Activated naive CD8-positive, alpha-beta T cell treated with anti-CD3 and anti-CD28 coated beads, Interleukin-2, amount 10 ng/mL, durations not matched to agents 7 days and 5 days (primary cell): ENCODE measurements around the gene ST3GAL4. TPM values are rescaled to one million over a fixed set of nuclear protein-coding genes. Genes with fewer than 3 reads are reported as not detected.
"Not testable (repeated sequence)": the region's sequence is repeated elsewhere in the genome, so short reads cannot be mapped to it uniquely, and the experiment has no call there.

Experiments used
- ATAC-seq: fragments of 150-1000 bp; cut with Tn5 transposase; one replicate; pipeline ENCODE4 v1.10.0; 2021; ENCODE audit warnings: low read depth, moderate library complexity
- POLR2A ChIA-PET: fragments of 350-600 bp; sonication (Branson Sonifier 250); formaldehyde crosslinking; loops from one replicate; lab custom pipeline; 2021; ENCODE audit warnings: antibody characterized with exemption; lab: Charles Lee
- DNase-seq: peaks from one replicate; pipeline ENCODE4 v3.0.0; 2021
- H3K27ac Mint-ChIP-seq: one replicate; pipeline ENCODE4 v1.8.0; 2022; ENCODE audit warnings: mild to moderate bottlenecking, mixed read lengths
- H3K27me3 Mint-ChIP-seq: one replicate; pipeline ENCODE4 v1.8.0; 2022; ENCODE audit warnings: mild to moderate bottlenecking, moderate library complexity, mixed read lengths
- H3K36me3 Mint-ChIP-seq: one replicate; pipeline ENCODE4 v1.8.0; 2021; ENCODE audit warnings: mild to moderate bottlenecking, mixed read lengths
- H3K4me1 Mint-ChIP-seq: one replicate; pipeline ENCODE4 v1.8.0; 2021; ENCODE audit warnings: mixed read lengths
- H3K4me3 Mint-ChIP-seq: one replicate; pipeline ENCODE4 v1.8.0; 2022; ENCODE audit warnings: mild to moderate bottlenecking, moderate library complexity, mixed read lengths
- H3K9me3 Mint-ChIP-seq: one replicate; pipeline ENCODE4 v1.8.0; 2021; ENCODE audit warnings: mixed read lengths
- total RNA-seq, 2 experiments: library from RNA; stranded (reverse); gene quantifications; one replicate each; pipeline ENCODE4 v1.2.3, GENCODE V29; 2021

Gene ST3GAL4, protein sequence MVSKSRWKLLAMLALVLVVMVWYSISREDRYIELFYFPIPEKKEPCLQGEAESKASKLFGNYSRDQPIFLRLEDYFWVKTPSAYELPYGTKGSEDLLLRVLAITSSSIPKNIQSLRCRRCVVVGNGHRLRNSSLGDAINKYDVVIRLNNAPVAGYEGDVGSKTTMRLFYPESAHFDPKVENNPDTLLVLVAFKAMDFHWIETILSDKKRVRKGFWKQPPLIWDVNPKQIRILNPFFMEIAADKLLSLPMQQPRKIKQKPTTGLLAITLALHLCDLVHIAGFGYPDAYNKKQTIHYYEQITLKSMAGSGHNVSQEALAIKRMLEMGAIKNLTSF
- total RNA-seq: 1 to 10 TPM; 6.3 to 8.5 TPM

DNA sequence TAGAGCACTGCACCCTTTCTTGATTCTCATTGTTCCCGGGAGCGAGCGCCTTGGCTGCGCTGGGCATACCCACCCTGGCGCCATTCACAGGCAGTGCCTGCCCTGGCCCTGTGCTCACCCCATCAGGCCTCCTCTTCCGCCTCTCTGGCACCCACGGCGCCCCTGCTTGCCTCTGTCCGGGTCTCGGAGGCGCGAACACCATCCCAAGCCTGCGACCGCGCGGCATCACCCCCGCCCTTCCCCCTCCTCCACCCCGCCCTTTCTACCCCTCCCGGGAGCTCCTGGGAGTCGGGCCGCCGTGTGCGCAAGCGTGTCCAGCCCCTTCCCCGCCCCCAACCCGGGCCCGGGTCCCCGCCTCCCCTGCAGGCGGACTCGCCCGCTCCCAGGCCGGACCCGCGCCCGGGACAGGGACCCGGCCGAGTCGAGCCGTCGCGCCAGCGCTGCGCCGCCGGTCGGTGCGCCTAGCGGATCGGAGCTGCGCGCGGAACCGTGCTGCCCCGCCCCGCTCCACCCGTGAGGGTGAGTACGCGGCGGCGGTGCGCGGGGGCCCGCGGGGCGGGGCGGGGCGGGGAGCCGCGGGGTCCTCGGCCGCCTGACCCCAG, at the start of gene ST3GAL4:
TSS of gene ST3GAL4 (plus strand) at position 363 of the 602 bp plus-strand sequence. CDS start 50,470 bp downstream, outside the sequence.
- Mint-ChIP-seq H3K9me3 (no peaks in the 10 kb centered on the region), H3K4me1 (peaks cover 33% of the 10 kb centered on the region), H3K4me3 (peak within 1 kb of the TSS; percentile 95), H3K36me3 (peaks cover 7% of the 10 kb centered on the region), H3K27me3 (no peaks in the 10 kb centered on the region), H3K27ac (peak within 1 kb of the TSS; percentile 90)
- POLR2A ChIA-PET: interaction anchor here (0.5 to 4.6 kb wide), 6 partner anchors 10 to 109 kb away, joined by 3 to 61 read pairs (median 4); partner anchors contain the start of gene DCPS
- ATAC-seq (peak; percentile 80), DNase-seq (peak; percentile 79)

DNA sequence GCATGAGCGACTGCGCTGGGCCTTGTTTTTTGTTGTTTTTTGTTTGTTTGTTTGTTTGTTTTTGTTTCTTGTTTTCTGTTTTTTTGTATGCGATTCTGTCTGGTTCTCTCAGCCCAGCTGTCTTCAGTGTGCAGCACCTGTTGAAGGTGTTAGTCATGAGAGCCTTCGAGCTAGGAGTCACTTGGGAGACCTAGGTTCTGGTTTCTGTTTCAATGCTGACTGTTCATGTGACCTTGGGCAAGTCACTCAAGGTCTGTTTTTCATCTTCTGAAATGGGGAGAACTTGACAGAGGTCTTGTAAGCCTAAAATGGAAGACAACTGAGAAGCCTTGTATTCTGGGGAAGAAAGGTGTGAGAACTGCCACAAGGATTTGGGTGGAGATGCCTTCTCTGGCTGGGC, 49.8 kb upstream of the ST3GAL4 start:
- H3K4me3 Mint-ChIP-seq: peak overlapping the region; percentile 65
- peaks cover 13% of the 10 kb centered on the region for H3K36me3 Mint-ChIP-seq
- H3K4me1 Mint-ChIP-seq: peaks cover 26% of the 10 kb centered on the region
- H3K9me3 Mint-ChIP-seq: no peaks in the 10 kb centered on the region
- DNase-seq (no peak), ATAC-seq (peak; percentile 13)
- H3K27ac Mint-ChIP-seq: peak overlapping the region; percentile 80
- POLR2A ChIA-PET: interaction anchor here (0.6 to 1.0 kb wide), 2 partner anchors 13 to 37 kb away, joined by 3 read pairs; partner anchors contain the start of genes FOXRED1 and SRPRA
- no peaks in the 10 kb centered on the region for H3K27me3 Mint-ChIP-seq

DNA sequence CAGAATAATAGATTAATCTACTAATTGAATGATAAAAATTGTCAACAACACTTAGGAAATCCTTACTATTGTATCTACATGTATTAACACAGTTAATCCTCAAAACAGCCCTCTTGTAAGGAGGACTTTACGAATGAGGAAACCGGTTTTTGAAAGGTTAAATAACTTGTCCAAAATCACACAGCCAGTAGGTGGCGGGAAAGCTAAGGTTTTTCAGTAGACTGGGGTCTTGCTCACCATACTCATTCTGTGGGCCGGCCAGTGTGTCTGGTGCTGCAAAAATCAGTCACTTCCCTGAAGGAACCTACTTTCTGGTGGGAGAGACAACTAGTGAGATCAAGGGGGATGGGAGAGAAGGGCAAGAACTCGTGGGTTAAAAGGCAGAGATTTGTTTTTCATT, 47.8 kb upstream of the ST3GAL4 start:
- no peaks in the 10 kb centered on the region for H3K27me3 Mint-ChIP-seq
- H3K36me3 Mint-ChIP-seq: peaks cover 11% of the 10 kb centered on the region
- no peak overlapping the region for H3K4me3 Mint-ChIP-seq
- POLR2A ChIA-PET: interaction anchor here (1.2 kb wide), 1 partner anchor 11 kb away, joined by 4 read pairs; no protein-coding TSS in a partner anchor
- H3K4me1 Mint-ChIP-seq: peaks cover 23% of the 10 kb centered on the region
- H3K9me3 Mint-ChIP-seq: no peaks in the 10 kb centered on the region
- H3K27ac Mint-ChIP-seq: no peak overlapping the region
- ATAC-seq: no peak
- no peak for DNase-seq

DNA sequence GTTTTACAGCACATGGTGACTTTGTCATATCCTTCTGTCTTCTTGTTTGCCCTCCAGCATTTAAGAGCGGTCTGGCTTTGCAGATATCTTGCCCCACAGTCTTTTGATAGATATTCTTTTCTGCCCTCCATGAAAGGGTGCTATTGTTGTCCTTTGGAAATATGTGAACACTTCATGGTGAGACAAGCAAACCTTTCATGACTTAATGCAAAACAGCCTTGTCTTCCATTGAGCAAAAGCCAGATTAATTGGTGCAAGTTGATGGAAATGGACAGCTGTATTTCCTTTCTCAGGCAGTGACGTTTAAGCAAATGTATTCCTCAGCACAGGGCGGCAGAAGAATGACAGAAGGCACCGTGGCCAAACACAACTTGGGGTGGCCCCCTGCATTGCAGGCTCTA, 47.2 kb upstream of the ST3GAL4 start:
- Mint-ChIP-seq H3K27ac (peak overlapping the region; percentile 11), H3K36me3 (peaks cover 11% of the 10 kb centered on the region), H3K4me1 (peaks cover 25% of the 10 kb centered on the region), H3K9me3 (no peaks in the 10 kb centered on the region), H3K27me3 (no peaks in the 10 kb centered on the region), H3K4me3 (no peak overlapping the region)
- POLR2A ChIA-PET: no interaction called here
- no peak for DNase-seq
- no peak for ATAC-seq

DNA sequence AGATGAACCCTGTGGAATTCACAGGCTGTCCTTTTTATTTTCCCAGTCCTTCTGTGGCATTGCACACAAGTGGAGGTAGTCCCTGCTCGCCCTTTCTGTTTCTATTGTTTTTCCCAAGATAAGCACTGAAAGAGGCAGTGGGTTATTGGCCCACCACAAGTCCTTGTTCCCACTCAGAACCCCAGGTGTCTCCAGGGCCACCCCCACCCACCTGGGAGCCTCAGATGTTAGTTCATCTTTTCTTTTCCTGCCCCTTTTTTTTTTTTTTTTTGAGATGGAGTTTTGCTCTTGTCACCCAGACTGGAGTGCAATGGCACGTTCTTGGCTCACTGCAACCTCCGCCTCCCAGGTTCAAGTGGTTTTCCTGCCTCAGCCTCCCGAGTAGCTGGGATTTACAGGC, 46.7 kb upstream of the ST3GAL4 start:
- H3K27ac Mint-ChIP-seq: not testable (repeated sequence)
- peaks cover 11% of the 10 kb centered on the region for H3K36me3 Mint-ChIP-seq

DNA sequence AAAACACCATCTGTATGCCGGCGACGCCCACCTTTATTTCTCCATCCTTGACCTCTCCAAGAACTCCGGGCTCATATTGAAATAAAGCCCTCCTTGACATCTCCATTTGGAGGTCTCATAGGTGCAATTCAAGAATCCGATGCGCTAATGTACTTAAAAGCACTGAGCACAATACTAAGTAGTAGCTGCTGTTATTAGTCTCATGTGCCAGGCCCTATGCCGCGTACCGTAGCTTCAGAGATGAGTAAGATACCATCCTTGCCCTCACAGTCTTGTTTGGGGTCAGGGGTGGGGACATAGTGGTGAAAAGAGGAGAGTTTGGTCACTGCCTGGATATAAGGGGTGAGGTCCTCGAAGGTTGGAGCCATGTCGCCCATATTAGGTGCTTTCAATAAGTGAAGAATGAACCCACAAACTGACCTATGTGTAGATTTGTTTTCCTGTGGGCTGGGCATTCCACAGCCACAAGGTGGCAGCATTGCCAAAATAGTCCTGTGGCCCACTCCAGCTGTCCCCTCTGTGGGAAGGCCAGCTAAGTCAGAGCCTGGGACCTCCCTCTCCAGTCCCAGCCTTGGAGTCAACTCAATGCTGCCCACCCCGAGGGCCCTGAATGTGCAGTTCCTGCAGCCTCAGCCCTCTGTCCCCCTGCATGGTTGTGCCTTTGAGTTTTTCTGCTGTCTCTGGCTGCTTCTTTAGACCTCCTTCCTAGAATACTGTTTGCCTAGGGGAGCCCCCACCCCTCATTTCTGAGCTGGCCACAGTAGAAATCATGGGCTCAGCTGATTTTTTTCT, 45.1 kb upstream of the ST3GAL4 start:
- H3K4me1 Mint-ChIP-seq: peaks cover 26% of the 10 kb centered on the region

More for the DNA sequence above, 46.7 kb upstream of the ST3GAL4 start:
- not testable (repeated sequence) for H3K9me3 Mint-ChIP-seq, H3K4me3 Mint-ChIP-seq, ATAC-seq, H3K27me3 Mint-ChIP-seq, DNase-seq
- peaks cover 27% of the 10 kb centered on the region for H3K4me1 Mint-ChIP-seq
- POLR2A ChIA-PET: interaction anchor here (0.7 kb wide), 1 partner anchor 9 kb away, joined by 3 read pairs; no protein-coding TSS in a partner anchor

DNA sequence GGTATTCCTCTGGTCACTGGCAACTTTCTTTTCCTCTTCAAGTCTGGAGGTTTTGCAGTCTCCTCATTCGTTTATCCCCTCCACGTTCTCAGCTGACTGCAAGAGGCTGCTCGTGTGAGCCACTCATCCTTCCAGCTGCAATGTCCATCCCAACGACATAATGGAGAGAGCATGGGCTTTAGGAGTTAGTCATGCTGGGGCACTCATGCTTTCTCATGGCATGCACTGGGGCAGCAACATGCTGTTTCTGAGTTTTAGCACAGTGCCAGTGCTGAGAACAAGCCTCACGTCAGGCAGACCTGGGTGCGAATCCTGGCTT, 44.5 kb upstream of the ST3GAL4 start:
- Mint-ChIP-seq H3K36me3 (peaks cover 17% of the 10 kb centered on the region), H3K27ac (peak overlapping the region; percentile 8), H3K27me3 (no peaks in the 10 kb centered on the region), H3K4me1 (peaks cover 23% of the 10 kb centered on the region), H3K4me3 (no peak overlapping the region), H3K9me3 (no peaks in the 10 kb centered on the region)
- no peak for ATAC-seq
- POLR2A ChIA-PET: interaction anchor here (1.0 kb wide), 1 partner anchor 169 kb away, joined by 6 read pairs; no protein-coding TSS in a partner anchor
- DNase-seq: no peak

More for the DNA sequence above, 45.1 kb upstream of the ST3GAL4 start:
- Mint-ChIP-seq H3K36me3 (peaks cover 16% of the 10 kb centered on the region), H3K4me3 (no peak overlapping the region), H3K27me3 (no peaks in the 10 kb centered on the region), H3K27ac (peak overlapping the region; percentile 8), H3K9me3 (no peaks in the 10 kb centered on the region)
- ATAC-seq: peak; percentile 76
- DNase-seq: peak; percentile 65
- POLR2A ChIA-PET: interaction anchor here (0.6 to 1.0 kb wide), 2 partner anchors 51 to 170 kb away, joined by 3 to 6 read pairs; no protein-coding TSS in a partner anchor

DNA sequence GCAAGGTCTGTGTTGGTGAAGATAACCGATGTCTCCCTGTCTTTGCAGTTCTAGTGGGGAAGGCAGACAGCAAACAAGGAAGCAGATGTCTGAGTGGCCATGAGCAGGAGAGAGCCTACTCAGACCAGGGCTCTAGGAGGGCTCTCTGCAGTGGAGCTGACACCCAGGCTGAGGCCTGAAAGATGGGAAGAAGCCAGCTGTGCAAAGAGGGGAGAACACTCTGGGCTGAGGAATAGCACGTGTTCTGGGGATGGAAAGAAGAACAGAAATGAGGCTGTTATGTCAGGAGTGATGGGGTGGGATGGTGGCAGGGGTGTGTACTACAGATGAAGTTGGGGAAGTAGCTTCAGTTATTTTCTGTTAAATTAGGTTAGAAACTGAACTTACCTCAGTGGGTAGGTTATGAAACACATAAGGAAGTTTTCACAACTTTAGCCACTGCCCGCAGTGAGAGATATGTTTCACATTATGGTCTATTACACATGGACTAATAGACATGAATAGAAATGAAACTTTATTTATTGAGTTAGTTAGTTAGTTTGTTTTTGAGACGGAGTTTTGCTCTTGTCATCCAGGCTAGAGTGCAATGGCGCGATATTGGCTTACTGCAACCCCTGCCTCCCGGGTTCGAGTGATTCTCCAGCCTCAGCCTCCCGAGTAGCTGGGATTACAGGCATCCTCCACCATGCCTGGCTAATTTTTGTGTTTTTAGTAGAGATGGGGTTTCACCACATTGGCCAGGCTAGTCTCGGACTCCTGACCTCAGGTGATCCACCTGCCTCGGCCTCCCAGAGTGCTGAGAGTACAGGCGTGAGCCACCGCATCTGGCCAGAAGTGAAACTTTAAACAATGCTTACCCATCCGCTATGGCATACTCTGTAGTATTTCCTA, 43.8 kb upstream of the ST3GAL4 start:
- H3K27ac Mint-ChIP-seq: peak overlapping the region; percentile 61
- DNase-seq (no peak), ATAC-seq (no peak)
- no peak overlapping the region for H3K4me3 Mint-ChIP-seq
- POLR2A ChIA-PET: no interaction called here
- H3K36me3 Mint-ChIP-seq: peaks cover 23% of the 10 kb centered on the region
- H3K9me3 Mint-ChIP-seq: no peaks in the 10 kb centered on the region
- peaks cover 26% of the 10 kb centered on the region for H3K4me1 Mint-ChIP-seq
- no peaks in the 10 kb centered on the region for H3K27me3 Mint-ChIP-seq

DNA sequence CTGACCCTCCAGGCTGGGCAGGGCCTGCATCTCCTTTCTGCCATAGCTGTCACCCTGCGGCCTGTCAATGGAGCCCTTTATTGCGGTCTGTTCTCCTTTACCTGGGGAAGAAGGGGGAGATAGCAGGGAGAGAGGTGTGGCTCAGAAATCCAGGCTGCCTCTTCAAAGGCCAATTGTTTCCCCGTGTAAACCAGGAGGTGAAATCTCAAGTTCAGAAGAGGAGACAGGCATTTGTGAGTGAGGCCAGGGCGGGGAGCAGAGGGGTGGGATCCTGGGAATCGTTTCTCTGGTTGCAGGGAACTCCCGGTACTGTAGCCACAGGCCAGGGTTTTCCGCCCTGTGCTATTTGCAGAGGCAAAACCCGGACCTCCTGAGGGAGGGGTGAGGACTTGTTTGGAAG, 42.5 kb upstream of the ST3GAL4 start:
- ATAC-seq: no peak
- Mint-ChIP-seq H3K27me3 (no peaks in the 10 kb centered on the region), H3K36me3 (peaks cover 25% of the 10 kb centered on the region), H3K4me1 (peaks cover 30% of the 10 kb centered on the region), H3K27ac (no peak overlapping the region), H3K4me3 (no peak overlapping the region), H3K9me3 (no peaks in the 10 kb centered on the region)
- DNase-seq: no peak
- POLR2A ChIA-PET: no interaction called here

DNA sequence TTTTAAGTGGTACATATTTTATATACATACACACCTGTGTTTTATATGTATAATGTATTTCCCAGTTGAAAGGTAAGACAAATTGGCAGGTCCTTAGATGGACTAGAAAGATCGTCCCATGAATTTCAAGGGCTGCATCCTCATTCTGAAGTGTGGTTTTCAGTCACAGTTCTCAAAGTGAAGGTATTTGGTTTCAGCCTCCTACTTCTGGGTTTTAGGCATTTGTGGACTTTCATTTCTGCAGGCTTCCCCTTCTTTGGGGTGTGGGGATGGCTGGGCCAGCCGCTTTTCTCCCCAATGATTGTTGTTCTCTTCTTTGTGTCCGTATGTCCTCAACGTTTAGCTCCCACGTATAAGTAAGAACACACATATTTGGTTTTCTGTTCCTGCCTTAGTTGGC, 41.7 kb upstream of the ST3GAL4 start:
- DNase-seq (no peak), ATAC-seq (no peak)
- Mint-ChIP-seq H3K4me1 (peaks cover 35% of the 10 kb centered on the region), H3K9me3 (no peaks in the 10 kb centered on the region), H3K27ac (no peak overlapping the region), H3K36me3 (peaks cover 23% of the 10 kb centered on the region), H3K27me3 (no peaks in the 10 kb centered on the region), H3K4me3 (no peak overlapping the region)
- POLR2A ChIA-PET: no interaction called here

DNA sequence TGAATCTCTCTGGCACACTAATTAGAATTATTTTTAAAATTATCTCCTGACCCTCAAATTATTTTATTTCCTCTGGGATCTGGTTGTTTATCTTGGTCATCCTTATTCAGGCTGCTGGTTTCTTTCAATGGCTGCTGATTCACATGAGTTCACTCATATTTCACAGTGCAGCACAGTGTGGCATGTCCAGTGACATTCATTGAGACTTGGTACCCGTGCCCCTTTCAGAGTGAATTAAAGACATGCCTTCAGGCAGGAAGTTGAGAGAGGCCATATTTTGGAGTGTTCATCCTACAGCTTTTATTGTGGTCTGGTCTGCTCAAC, 38.1 kb upstream of the ST3GAL4 start:
- Mint-ChIP-seq H3K27ac (peak overlapping the region; percentile 93), H3K36me3 (peaks cover 29% of the 10 kb centered on the region), H3K27me3 (no peaks in the 10 kb centered on the region), H3K4me3 (peak overlapping the region; percentile 77), H3K9me3 (no peaks in the 10 kb centered on the region), H3K4me1 (peaks cover 37% of the 10 kb centered on the region)
- POLR2A ChIA-PET: interaction anchor here (0.6 to 3.5 kb wide), 8 partner anchors 8 to 692 kb away, joined by 3 to 61 read pairs (median 4); partner anchors contain the start of genes CHEK1, DCPS, FOXRED1 and SRPRA
- ATAC-seq (no peak), DNase-seq (no peak)
